ENCODE results near the gene APOL4.
A peak's percentile ranks its signal among the peaks of the same experiment; 100 is the strongest.
"Not testable (repeated sequence)": the region's sequence is repeated elsewhere in the genome, so short reads cannot be mapped to it uniquely, and the experiment has no call there.

Gene APOL4, protein sequence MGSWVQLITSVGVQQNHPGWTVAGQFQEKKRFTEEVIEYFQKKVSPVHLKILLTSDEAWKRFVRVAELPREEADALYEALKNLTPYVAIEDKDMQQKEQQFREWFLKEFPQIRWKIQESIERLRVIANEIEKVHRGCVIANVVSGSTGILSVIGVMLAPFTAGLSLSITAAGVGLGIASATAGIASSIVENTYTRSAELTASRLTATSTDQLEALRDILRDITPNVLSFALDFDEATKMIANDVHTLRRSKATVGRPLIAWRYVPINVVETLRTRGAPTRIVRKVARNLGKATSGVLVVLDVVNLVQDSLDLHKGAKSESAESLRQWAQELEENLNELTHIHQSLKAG

DNA sequence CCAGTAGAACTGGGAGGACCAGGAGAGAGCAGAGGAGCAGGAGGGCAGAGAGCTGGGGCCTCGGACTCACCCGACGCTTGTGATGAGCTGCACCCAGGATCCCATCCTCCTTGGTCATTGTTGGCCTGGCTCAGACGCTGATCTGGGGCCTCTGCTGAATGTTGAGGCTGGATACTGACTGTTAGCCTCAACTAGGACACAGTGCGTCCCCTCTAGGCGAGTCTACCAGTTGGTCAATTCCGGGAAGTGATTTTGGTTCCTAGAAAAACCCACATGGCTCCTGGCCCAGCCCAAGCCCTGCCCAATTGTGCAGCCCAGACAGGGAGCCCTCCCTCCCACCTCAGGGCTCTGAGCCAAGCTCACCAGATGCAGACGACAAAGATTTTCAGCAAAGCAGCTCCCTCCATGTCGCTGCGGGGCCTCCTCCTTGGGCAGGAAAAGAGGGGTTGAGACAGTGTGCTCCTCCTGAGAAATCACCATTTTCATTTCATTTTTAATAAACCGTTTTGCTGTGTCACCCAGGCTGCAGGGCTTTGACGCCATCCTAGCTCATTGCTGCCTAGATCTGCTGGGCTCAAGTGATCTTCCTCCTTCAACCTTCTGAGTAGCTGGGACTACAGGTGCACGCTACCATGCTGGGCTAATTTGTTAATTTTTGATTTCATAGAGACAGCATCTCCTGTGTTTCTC lies at the start of gene APOL4:
Gene APOL4 (minus strand): TSS at position 180 of the 690 bp plus-strand sequence. CDS start 75 bp downstream, at position 105.
- DNase-seq = peak; percentile 77

DNA sequence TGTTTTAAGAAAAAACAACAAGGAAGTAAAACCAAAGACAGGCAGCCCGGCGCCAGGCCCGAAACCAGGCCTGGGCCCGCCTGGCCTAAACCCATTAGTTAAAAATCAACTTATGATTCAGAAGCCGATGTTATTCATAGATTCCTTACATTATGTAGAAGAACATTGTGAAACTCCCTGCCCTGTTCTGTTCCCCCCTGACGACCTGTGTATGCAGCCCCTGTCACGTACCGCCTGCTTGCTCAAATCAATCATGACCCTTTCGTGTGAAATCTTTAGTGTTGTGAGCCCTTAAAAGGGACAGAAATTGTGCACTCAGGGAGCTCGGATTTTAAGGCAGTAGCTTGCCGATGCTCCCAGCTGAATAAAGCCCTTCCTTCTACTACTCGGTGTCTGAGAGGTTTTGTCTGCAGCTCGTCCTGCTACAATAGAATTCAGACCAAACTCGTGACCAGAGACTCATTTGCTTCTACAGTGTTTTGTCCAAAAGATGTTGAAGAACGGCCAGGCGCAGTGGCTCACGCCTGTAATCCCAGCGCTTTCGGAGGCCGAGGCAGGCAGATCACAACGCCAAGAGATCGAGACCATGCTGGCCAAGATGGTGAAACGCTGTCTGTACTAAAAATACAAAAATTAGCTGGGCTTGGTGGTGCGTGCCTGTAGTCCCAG lies 48.8 kb upstream of the APOL4 start:
- not testable (repeated sequence) for DNase-seq

DNA sequence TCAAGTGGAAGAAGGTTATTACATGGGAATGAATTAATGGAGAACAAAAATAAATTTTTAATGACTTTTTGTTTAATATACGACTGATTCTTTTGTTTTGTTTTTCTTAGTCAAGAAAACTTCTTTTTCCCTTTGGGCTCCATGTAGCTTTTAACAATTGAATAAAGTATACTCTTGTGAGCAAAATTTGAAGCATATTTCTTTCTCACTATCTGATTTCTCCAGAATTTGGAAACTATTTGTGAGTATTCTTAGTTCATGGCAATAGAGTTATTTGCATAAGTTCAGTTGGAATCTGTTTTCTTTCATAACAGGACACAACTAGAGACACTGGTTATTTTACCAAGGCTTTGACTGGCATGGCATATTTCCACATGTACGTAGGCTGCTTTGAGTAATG lies 47.6 kb upstream of the APOL4 start:
- DNase-seq = no peak

DNA sequence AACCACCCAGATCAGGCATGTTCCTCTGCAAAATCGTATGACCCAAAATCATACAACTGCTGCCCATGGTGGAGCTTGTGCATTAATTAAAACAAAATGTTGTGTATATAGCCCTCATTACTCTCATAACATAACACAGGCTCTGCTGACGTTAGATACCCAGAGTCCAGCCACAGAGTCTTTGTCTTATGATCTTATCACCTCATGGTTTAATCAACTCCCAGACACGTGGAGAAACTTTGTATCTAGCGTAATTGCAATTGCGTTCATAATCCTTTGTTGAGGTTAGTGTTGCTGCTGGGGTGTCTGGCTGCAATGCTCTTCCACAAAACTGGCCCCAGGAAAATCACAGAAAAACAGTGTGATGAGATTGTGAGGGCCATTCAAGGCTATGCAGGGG lies 46.3 kb upstream of the APOL4 start:
- DNase-seq = no peak

DNA sequence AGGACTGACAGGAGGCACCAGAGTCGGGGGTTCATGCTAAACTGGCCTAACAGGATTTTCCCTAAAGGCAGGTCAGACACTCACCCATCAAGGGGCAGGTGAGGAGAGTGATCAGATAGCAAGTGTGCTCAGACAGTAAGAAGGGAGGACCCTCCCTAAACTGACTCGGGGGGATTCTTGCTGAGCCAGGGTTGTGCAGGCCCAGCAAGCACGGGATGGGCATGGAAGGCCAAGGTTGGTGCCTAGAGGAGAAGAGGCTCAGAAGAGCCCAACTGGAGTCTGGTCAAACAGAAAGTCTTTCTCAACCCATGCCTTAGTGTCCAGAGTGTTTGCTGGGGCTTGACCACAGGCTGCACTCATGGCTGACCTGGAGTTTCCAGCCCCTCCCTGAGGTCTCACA lies 45.1 kb upstream of the APOL4 start:
- DNase-seq = no peak

DNA sequence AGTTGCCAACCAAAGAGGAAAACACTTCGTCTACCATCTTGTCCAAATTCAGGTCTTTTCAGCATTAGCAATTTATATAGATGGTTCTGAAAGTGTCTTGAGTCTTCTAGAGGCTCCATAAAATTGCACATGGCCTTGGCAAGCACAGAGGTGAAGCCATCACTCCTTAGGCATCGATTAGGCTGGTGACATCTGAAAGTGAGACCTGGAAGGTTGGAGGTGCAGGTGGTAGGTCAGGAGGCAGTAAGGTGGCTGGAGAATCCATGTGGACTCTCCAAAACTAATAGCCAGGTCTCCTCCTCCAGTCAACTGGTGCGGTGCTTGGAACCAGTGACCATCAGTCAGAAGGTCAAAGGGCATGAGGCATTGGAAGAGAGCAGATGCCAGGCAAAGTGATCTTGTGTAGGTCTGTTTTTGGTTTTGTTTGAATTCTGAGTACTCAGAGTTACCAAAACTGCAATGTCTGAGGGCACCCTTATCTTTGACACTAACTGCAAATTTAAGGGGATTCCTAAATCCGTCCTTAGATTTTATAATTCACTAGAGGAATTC lies 44.3 kb upstream of the APOL4 start:
- DNase-seq = no peak

DNA sequence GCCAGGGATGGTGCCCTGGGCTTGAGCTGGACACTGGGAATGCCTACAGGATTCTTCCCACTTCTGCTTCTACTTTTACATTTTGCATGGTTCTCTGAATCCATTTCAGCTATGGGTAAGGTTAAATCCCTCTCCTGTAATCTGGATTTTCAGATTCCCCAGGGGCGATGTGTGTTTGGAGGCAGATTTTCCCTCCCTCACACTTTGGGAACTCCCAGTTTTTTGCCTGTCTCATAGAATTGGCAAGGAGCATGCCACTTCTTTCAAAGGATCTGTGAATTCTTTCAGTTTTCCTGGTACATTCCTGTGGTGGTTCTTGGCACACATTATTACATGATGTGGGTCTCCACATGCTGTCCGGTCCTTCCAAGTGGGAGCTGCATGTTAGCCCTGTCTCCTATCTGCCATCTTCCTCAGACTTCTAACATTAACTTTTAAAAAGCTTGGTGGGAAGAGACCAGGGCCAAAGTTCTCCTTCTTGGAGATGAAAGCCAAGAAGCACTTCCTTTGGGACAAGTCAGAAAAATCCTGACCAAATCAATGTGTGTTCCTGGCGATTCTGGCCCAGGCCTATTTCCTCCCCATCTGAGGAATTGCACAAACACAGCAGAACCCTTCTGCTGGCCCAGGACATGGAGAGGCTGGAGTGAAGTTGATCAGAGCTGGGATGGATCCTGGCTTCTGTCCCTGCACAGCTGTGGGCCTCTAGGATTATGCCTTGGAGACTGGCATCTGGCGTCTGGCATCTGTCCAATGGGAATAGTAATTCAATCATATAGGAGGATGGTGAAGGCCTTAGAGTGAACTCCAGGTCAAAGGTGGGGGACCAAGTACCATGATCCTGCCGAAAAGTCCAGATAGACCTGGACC lies 43.1 kb upstream of the APOL4 start:
- peak; percentile 71 for DNase-seq

DNA sequence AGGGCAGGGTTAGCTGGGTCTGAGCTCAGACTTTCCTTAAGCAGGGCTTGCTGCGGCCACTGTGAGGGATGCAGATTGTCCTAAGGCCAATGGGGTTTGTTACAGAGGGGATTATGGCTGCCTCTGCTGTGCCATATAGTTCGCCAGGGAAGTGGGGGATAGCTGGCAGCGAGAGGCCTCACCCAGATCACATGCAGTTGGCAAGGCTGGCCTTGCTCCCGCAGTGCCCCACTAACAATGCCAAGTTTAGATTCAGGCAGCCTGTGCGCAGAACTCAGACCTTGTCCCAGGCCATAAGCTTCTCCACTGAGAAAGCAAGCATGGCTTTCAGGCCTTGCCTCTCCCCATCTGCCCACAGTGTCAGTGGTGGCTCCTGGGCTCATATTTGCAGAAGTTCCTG lies 42.4 kb upstream of the APOL4 start:
- DNase-seq = no peak

DNA sequence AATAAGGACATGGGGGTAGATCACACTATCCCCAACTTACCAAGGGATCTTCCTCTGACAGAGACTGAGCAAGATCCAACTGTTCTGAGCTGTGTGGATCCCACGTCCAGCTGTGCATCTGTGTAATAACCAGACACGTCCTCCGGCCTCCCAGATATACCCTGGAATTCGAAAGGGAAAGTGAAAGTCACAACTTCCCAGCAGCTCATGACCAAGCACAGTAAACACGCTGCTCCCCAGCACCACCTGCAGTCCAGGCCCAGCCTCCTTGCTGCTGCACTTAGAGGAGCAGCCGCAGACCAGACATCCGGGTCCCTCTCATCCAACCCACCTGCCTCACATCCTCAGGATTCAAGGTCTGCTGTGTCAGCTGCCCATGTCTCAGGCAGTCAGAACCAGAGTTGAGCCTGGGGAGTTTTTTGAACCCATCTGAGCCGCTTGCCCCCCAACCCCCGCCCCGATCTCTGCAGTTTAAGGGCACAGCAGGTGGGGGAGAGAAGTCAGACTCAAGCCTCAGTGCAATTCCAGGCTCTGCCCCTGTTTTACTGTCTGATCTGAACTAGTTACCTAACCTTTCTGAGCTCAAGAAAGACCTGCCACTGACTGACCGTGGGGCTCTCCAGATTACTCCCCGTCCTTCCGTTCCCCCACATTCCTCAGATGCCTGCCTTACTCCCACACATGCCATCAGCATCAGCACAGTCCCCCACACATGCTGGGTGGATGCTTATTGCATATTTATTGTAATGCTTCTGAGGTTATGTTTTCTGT lies 38.0 kb upstream of the APOL4 start, which contains the start of gene APOL2:
Gene APOL2 (minus strand): TSS at position 127 of the 771 bp plus-strand sequence. CDS start 6,365 bp downstream, outside the sequence.
- peak; percentile 91 for DNase-seq

DNA sequence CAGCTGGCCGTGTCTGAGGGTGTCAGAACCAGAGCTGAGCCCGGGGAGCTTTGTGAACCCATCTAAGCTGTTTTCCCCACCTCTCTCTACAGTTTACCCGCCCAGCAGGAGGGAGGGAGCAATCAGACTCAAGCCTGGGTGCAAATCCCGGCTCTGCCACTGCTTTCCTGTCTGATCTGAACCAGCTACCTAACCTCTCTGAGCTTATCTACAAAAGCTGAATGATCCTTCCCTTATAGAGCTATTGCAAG lies 37.5 kb upstream of the APOL4 start:
- no peak for DNase-seq

DNA sequence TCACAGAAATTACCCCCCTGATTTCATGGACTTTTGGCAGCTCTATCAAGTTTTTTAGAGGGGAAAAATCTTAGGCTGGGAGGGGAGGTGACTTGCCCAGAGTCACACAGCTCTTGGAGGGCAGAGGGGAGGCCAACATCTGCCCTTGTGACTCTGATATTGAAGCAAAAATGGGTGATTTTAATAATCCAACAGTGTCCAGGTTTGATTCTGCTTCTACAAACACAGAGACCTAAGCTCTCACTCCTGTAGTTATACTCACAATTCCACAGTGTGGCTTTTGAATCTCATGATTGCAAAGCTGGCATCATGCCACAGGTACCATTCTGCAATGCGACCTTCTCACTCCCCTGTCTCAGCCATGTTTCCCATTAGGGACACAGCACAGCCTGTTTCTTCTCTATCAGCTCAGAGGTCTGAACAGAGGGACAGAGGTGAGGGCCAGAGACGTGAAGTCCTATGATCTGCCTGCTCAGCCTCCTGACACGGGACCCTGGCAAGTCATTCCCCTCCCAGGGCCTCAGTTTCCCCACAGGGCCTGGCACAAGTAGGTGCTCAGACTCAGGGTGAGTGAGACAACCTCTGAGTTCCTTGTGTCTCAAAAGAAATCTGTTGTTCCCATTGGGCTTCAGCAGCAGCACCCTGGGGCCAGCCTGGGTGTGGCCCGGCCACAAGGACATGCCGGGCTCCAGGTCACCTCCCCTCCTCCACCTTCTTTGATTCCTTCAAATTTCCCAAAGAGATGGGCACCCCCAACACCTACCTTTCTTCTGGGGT lies 37.0 kb upstream of the APOL4 start:
- DNase-seq = no peak

DNA sequence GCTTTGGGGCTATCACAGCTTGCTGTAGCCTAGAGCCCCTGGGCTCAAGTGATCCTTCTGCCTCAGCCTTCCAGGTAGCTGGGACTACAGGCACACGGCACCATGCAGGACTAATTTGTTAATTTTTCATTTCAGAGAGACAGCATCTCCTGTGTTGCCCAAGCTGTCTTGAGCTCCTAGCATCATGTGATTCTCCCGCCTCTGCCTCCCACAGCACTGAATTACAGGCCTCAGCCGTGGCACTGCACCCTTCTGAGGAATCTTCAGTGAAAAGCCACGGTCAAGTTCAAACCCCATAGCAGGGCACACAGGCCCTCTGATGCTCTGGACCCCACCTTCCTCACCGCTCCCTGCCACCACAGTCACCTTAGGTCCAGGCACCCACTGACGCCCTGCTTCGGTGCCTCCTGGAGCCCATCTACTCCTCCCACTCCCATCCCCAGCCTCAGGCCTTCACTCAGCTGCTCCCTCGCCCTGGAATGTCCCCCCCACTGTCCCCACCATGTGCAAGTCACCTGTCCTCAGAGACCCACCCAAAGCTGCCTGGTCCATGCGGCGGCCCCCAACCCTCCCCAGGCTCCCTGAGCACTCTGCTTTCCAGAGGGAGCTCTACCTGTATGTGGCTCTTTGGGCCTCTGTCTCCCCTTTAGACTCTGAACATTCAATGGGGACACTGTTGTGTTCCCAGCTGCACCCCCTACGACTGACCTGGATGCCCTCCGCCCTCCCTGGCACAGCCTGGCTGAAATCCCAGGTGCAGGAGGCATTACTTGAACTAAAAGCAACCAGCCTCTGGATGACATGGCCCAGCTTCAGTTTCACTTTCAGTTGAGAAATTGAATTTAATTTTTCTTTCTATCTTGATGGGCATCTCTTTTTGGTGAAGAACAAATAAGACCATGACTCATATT lies 36.1 kb upstream of the APOL4 start:
- no peak for DNase-seq

DNA sequence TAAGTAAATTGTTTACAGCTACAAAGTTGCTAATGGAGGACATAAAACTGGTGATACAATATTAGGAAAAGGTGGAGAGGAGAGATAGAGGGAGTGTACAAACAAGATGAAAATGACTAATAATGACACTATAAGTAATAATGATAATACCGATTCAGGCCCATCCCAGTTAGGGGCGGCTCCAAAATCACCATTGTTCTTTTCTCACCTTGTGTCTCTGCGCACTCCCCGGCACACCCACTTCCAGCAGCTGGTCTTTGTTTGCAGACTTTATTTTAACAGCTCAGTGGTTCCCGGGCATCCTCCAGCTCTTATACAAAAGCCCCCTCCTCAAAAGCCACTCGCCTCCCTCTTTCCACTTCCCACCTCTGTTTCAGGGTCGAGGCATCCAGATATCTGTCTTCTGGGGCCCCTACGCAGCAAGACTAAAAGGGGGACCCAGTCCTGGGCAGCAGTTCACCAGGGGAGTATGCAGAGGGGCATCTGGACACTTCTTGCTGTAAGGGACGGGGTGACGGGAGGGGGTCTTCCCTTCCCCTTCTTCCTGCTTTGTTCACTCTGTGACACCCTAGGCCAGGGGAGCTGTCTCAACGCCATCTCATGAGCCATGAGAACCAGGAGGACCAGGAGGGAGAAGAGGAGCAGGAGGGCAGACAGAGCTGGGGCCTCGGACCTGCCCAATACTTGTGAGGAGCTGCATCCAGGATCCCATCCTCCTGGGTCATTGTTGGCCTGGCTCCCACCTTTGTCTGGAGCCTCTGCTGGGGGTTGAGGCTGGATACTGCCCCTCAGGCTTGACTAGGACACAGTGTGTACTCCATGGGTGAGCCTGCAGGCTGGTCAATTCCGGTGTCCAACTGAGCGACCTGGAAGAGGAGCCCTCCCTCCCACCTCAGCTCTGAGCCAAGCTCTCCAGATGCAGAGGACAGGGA lies 35.0 kb upstream of the APOL4 start:
- DNase-seq = no peak

DNA sequence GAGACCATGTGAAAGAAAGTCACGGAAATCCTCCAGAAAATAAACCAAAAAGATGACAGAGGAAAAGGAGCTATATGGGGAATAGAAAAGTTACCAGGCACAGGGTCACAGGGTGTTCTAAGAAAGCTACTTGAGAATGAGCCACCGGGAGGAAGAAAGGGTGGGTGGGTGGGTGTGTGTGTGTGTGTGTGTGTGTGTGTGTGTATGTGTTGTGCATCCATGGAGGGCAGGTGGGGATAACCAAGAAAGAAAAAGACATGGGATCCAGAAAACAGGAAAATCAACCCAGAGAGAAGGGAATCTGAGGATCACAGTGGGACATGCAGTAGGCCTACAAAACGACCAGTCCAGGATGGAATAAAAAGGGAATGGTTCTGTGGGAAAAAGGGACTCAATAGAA lies 34.0 kb upstream of the APOL4 start:
- no peak for DNase-seq

DNA sequence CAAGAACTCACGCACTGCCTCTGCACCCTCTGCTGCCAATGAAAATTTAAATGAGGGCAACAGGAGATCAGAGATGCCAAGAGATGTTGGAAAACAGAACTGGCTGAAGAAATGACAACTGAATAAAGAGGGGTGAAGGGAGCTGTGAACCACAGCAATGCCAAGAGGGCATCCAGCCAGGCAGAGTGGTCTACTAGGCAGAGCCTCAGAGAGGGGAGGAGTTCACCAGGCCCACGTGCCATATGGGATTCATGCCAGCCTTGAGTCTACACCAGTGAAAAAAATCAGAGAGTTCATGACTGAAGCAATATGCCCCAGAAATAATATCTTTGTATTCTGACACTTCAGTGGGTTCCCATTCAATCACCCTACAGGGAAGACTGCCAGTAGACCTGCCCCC lies 33.3 kb upstream of the APOL4 start:
- DNase-seq = peak; percentile 35

DNA sequence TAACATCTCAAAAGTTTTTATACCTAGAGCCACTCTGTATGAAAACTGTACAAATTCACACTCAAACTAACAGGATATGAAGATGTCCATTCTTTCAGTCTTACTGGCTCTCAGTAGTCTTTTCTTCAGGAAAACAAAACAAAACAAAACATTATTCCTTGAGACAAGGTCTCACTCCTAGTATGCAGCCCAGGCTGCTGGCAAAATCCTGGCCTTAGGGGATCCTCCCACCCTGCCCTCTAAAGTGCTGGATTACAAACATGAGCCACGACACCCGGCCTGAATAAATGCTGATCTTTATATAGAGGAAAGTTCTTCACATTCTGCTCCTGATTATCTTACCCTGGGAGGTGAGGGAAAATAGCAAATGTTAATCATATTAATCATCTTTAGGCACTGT lies 32.6 kb upstream of the APOL4 start:
- no peak for DNase-seq

DNA sequence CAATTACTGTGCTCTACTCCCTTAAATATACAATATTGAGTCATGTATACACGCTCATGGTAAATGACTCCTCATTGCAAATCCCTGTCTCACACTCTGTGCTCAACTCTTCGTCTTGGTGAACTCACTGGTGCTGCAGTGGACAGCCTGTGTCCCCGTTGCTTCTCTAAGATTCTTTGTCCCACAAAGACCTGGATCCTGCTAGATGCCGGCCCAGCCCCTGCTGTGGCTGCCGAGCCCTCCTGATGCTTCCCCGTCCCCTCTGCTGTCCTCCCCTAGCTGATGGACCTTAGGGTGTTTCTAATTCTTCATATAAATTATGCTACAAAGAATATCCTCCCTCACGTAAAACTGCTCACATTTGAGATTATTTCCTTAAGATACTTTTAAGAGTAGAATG lies 32.2 kb upstream of the APOL4 start:
- no peak for DNase-seq

DNA sequence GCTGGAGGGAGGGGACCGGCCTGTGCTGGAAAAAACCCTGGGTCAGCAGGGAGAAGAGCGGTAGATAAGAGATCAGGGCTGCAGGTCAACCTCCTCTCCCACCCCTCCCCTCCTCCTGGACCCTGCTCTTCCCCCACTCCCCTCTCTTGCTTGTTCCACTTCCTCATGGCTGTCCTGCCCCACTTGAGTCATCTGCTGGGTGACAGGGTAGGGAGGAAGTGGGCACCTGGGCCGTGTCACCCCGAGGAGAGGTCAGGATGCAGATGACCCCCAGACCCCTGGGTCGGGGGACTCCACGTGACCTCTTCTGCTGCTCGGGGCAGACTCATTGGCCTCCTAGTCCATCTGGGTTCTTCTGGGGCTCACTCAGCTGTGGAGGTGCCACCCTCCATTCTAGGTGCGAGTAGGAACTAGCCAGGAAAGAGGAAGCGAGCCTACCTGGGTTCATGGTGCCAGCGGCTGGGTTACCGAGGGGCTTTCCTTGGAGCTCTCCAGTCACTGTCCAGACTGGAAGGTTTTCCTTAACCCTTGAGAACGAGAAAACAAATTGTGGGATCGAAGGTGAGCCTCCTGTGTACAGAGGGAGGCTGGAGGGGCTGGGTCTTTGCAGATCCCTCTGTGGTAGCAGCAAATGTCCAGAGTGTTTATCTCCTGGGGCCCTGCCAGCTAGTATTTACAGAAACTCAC lies 31.2 kb upstream of the APOL4 start:
- no peak for DNase-seq

Measured in NCI-H2171 treated with DMSO at 0.1 percent for 48 hours (cell line).